Activated CD4-positive, alpha-beta T cell treated with anti-CD3 and anti-CD28 coated beads, Interleukin-2, amount 50 U/mL, for 24 hours (primary cell): ENCODE measurements around the gene DNER.
"Not testable (repeated sequence)": the region's sequence is repeated elsewhere in the genome, so short reads cannot be mapped to it uniquely, and the experiment has no call there.

Source experiments
- DNase-seq, 2 donors: peaks; one replicate each; pipeline ENCODE4 v3.0.0-alpha.2; 2020; ENCODE audit warnings: low read depth in 1 of 2, low spot score in 1 of 2

Gene DNER, protein sequence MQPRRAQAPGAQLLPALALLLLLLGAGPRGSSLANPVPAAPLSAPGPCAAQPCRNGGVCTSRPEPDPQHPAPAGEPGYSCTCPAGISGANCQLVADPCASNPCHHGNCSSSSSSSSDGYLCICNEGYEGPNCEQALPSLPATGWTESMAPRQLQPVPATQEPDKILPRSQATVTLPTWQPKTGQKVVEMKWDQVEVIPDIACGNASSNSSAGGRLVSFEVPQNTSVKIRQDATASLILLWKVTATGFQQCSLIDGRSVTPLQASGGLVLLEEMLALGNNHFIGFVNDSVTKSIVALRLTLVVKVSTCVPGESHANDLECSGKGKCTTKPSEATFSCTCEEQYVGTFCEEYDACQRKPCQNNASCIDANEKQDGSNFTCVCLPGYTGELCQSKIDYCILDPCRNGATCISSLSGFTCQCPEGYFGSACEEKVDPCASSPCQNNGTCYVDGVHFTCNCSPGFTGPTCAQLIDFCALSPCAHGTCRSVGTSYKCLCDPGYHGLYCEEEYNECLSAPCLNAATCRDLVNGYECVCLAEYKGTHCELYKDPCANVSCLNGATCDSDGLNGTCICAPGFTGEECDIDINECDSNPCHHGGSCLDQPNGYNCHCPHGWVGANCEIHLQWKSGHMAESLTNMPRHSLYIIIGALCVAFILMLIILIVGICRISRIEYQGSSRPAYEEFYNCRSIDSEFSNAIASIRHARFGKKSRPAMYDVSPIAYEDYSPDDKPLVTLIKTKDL

DNA sequence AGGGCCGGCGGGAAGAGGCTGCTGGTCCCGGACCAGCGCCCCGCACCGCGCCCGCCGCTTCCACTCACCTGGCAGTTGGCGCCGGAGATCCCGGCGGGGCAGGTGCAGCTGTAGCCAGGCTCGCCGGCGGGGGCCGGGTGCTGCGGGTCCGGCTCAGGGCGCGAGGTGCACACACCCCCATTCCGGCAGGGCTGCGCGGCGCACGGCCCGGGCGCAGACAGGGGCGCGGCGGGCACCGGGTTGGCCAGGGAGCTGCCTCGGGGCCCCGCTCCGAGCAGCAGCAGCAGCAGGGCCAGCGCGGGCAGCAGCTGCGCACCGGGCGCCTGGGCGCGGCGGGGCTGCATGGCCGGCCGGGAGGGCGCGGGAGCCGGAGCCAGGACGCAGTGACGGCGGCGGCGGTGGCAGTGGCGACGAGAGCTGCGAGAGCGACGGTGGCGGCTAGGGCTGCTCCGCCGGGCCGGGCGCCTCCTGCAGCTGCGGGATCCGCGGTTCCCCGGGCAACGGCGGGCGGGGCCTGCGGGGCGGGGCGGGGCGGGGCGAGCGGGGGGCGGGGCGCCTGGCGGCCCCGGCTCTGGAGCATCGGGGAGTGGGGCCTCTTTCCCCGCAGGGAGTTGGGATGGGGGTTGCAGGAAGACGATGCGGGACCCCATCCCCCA lies at the start of gene DNER:
TSS of gene DNER (minus strand) at position 476 of the 656 bp plus-strand sequence. CDS start at position 344, 132 bp downstream.
- DNase-seq, result peak; percentile 17 to 27

GRCh38 chr2:229761663-229762062 lies 47.3 kb upstream of the DNER start:
- no peak for DNase-seq

DNA sequence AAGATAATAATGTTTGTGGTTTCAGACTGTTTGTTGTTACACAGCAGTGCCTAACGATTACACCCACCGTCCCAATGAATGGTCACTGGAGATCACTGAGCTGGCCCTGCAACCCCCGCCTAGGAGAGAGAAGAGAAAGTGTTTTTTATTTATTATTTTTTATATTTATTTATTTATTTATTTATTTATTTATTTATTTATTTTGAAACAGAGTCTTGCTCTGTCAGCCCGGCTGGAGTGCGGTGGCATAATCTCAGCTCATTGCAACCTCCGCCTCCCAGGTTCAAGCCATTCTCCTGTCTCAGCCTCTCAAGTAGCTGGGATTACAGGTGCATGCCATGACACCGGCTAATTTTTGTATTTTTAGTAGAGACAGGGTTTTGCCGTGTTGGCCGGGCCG lies 43.1 kb upstream of the DNER start:
- not testable (repeated sequence) for DNase-seq

GRCh38 chr2:229752970-229753729 lies 38.8 kb upstream of the DNER start:
- no peak for DNase-seq

DNA sequence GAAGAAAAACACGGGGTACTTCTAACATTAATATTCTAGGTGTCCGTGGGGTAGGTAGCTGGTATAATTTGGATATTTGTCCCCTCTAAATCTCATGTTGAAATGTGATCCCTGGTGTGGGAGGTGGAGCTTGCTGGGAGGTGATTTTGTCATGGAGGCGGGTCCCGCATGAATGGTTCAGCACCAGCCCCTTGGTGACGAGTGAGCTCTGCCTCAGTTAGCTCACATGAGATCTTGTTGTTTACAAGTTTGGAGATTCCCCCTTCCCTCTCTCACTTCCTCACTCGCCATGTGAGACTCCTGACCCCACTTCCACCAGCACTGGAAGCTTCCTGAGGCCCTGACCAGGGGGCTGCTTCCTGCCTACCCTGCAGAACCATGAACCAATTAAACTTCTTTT lies 35.4 kb upstream of the DNER start:
- no peak for DNase-seq

DNA sequence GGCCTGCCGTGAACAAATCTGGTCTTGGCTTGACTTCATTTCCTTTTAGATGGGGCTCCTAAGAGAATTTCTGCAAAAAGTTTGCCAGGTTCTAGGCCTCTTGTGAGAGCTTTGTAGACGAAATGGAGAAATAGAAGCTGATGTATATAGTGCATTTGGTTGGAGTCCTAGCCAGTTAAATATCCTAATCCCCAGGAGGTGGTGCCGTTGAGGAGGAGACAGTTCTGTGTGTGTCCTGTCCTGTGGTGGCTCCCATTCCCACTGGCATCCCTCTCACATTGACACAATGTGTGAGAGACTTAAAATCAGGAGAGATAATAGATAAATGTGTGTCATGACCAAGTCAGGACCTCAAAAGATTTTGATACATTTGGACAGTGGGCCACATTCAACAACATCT lies 34.6 kb upstream of the DNER start:
- no peak for DNase-seq

DNA sequence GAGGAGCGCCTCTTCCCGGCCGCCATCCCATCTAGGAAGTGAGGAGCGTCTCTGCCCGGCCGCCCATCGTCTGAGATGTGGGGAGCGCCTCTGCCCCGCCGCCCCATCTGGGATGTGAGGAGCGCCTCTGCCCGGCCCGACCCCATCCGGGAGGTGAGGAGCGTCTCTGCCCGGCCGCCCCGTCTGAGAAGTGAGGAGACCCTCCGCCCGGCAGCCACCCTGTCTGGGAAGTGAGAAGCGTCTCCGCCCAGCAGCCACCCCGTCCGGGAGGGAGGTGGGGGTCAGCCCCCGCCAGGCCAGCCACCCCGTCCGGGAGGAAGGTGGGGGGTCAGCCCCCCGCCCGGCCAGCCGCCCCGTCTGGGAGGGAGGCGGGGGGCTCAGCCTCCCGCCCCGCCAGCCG lies 28.3 kb upstream of the DNER start:
- DNase-seq, result not testable (repeated sequence)

DNA sequence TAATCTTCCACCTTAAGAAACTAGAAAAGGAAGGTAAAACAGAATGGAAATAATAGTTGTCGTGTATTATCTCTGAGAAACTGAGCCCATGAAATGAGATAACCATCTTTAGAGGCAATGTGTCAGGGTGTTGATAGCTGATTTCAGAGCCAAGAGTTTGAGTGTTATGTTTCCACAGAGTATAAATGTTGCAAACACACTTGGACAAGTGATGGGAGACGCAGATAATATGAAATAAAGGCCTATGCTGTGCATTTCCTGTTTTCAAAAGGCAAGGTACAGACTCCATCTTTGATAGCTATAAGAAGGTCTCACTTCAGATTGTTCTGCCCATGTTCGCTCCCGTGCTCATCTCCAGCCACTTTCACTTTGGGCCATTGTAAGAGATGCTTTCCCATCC lies 25.9 kb upstream of the DNER start:
- no peak for DNase-seq

DNA sequence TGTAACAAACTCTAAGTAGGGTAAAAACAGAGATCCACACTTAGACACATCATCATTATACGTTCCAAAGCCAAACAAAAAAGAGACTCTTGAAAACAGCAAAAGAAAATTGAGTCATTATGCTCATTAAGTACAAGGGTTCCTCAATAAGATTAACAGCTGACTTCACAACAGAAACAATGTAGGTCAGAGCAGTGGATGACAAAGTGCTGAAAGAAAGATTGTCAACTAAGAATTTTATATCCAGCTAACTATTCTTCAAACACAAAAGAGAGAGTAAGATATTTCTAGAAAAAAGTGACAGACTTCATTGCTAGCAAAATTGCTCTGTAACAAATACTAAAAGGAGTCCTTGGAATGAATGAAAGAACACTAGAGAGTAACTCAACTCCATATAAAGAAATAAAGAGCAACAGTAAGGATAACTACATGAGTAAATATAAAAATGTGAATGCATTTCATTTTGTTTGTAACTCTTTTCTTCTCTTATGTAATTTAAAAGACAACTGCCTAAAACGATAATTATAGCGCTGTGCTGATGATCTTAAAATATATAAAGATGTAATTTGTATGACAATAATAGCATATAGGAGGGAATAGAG lies 23.8 kb upstream of the DNER start:
- DNase-seq, result no peak

DNA sequence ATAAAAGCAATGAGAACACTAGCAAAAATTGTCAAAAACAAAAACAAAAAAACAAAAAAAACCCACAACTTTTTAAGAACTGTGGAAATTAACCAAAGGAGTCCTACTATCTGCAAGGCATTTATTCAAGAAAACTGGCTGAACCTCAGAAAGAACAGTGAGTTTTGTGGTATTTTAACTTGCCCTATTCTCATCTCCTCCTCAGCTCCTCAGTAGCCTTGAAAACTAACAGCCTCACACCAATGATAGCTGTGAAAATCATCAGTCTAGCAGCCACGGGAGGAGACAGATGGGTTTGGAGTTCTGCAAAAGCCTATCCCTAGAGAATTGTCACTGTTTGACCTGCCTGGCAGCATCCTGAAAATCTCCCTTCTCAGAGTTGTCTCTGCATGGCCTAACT lies 20.1 kb upstream of the DNER start:
- DNase-seq, result no peak

- DNase-seq, result no peak
Observed at GRCh38 chr2:229733611-229734245, 19.4 kb upstream of the DNER start.

DNA sequence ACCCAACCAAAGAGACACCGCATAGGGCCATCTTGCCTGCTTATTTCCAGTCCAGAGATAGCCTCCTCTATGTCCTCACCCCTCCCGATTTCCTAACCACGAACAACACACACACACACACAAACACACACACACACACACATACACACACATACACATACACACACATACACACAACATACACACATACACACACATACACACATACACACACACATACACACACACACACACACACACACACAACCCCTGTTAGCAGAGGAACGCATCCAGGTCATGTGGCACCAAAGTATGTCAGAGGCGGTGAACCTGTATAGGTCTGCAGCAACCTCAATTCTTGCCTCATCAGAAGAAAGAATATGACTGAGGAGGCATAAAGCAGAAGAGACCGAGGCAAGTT lies 18.5 kb upstream of the DNER start:
- DNase-seq, result no peak

DNA sequence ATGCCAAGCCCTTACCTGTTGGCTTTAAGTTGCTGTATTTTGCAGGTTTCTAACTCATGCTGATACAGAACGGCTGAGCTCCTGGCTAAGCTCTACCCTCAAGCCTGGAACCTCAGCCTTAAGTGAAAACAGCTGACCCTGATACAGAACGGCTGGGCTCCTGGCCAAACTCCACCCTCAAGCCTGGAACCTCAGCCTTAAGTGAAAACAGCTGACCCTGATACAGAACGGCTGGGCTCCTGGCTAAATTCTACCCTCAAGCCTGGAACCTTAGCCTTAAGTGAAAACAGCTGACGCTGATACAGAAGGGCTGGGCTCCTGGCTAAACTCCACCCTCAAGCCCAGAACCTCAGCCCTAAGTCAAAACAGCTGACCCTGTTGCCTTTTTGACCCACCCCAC lies 17.6 kb upstream of the DNER start:
- DNase-seq, result no peak

GRCh38 chr2:229731363-229731762 lies 17.0 kb upstream of the DNER start:
- no peak for DNase-seq

GRCh38 chr2:229728370-229728769 lies 14.0 kb upstream of the DNER start:
- no peak for DNase-seq

- no peak for DNase-seq
Observed at GRCh38 chr2:229726643-229727042, 12.3 kb upstream of the DNER start.

DNA sequence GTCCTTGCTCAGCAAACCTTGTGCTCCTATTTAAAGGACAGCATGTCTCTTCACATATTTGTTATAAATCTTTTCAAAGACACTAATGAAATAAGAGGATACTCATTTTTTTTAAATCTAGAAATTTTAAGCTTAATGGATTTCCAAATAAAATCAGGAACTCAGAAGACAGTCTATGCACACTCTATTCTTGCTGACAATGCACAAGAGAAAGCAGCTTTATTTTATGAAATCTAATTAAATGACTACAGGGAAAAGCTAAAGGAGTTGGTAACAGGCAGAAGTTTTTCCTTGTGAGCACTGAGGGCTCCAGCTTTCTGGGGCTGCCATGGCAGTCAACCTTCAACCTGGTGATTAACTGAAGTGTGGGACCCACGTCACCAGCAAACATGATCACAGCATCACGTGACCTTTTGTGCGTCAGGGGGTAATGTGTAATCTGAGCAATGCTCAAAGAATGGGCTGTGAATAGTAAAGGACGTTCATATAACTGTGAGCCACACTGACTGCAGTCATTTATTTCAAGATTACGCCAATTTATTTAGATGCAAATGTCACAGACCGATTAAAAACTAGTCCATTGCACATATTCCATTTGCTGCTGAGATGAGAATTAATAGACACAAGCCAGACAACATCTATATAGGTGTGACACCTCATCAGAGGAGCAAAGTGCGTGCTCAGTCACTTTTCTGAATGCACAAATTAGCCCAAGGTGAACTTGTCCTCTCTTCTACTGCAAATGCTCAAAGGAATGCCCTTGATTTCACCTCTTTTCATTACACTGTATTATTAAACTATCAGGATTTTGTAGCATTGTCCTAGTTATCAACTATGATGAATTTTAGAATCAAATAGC lies 11.6 kb upstream of the DNER start:
- no peak for DNase-seq

DNA sequence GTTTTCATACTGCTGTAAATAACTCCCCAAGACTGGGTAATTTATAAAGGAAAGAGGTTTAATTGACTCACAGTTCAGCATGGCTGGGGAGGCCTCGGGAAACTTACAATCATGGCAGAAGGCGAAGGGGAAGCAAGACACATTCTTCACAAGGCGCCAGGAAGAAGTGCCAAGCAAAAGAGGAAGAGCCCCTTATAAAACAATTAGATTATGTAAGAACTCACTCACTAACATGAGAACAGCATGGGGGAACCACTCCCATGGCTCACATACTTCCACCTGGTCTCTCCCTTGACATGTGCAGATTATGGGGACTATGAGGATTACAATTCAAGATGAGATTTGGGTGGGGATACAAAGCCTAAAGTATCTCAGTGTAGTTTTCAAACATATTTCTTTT lies 8.8 kb upstream of the DNER start:
- not testable (repeated sequence) for DNase-seq

DNA sequence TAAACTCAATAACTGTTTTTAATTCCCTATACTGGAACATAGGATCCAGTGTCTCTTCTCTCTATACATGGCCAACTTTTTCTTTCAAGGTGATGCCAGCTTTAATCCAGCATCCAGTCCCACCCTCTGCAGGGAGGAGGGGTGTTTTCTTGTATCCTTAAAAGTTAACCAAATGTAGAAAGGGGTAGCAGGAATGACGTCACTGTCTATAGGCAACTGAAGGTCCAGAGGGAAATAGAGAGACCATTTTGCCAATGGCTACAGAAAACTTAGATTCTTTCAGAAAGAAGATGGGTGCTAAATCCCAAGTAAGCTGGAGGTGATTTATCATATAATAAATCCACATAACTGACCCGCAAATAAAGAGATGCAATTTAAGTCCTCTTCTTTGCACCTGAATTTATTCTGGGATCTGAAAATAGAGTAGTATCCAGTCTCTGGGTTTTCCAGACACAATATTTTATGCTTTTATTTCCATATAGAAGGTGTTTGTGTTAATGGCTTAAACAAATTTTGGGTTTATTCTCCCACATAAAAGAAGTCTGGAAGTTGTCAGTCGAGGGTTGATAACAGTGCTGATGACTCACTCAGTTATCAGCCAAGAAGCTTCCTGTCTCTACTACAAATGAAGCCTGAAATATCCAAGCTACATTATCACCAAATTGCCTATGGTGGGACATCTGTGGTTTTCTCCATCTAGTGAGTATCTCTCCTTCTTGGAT lies 5.7 kb upstream of the DNER start:
- no peak for DNase-seq
